ENCODE results near the gene MPPED2.

DNA sequence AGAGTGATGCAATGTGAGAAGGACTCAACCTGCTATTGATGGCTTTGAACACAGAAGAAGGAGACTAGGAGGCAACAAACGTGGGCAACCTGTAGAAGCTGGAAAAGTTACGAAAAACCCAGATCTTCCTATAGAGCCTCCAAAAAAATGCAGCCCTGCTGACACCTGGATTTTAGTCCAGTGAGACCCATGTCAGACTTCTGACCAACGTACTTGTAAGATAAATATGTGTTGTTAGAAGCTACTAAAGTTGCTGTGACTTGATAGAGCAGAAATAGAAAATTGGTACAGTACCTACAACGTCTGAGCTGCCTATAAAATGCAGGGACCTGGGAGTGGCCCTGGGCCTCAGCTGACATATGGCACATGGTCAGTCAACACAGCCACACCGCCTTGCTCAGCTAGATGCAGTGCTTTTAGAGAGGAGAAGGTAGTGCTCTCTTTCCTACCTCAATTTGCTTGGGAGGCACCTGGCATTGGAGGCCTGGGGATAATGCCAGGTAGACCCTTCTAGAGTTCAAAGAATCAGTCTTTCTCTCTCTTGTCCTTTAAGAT is 165.8 kb downstream of the MPPED2 start:
- TF ChIP-seq GATA2 (IDR thresholded peaks at IDR 0.05; ENCODE audit: low read depth, low read length) (no peak), GATA3 (IDR thresholded peaks at IDR 0.05; ENCODE audit: low read depth, low read length) (no peak)

All from SH-SY5Y (cell line).